NK-92 treated with Interleukin-12 subunit alpha and Interleukin-12 subunit beta, amount 100 ng/mL, for 24 hours (cell line): ENCODE data around the gene MBD3L2.
"Not testable (repeated sequence)": the region's sequence is repeated elsewhere in the genome, so short reads cannot be mapped to it uniquely, and the experiment has no call there.

ENCODE experiments used
- DNase-seq: peaks from one replicate; lab custom pipeline; 2025; lab: John Stamatoyannopoulos, UW

Gene MBD3L2

DNA sequence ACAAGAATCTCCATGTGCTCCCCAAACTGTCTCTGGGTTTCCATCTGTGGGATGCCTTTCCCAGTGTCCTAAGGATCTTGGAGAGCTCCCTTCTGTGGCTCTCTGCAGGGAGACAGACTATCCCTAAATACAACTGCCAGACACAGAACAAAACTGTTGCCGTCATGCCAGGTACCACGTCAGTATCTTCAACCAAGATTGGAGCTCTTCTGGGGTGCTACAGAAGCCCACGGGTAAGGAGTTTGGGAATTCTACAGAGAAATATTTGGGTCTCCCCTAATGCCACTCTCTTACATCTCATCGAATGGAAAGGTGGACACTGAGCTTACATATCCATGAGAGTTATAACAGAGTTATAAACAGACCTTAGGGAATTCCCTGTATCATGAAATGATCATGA lies 14.2 kb downstream of the MBD3L2 start:
- DNase-seq: no peak

DNA sequence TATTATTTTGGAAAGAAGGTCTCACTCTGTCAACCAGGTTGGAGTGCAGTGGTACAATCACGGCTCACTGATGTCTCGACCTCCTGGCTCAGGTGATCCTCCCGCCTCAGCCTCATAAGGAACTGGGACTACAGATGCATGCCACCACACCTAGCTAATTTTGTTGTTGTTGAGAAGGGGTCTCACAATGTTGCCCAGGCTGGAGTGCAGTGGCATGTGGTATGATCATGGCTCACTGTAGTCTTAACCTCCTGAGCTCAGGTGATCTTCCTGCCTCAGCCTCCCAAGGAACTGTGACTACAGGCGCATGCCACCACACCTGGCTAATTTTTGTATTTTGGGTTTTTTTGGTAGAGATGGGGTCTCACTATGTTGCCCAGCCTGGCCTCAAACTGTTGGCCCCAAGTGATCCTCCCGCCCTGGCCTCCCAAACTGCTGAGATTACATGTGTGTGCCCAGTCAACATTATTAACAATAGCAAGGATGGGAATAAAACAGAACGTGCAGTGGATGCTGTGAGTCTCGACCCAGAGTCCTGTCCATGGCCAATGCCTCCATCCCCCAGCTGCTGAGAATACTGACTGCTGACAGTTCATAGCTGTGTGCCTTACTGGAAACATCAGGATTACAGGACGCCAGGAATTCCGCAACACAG lies 14.8 kb downstream of the MBD3L2 start:
- no peak for DNase-seq

DNA sequence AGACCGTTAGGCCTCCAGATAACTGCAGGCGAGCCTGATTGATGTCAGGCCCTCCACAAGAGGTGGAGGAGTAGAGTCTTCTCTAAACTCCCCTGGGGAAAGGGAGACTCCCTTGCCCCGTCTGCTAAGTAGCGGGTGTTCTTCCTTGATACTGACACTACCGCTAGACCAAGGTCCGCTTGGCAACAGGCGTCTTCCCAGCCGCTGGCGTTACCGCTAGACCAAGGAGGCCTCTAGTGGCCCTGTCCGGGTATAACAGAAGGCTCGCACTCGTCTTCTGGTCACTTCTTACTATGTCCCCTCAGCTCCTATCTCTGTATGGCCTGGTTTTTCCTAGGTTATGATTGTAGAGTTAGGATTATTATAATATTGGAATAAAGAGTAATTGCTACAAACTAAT lies 18.0 kb downstream of the MBD3L2 start:
- not testable (repeated sequence) for DNase-seq

- no peak for DNase-seq
Measured at GRCh38 chr19:7067716-7068115, 18.6 kb downstream of the MBD3L2 start.

DNA sequence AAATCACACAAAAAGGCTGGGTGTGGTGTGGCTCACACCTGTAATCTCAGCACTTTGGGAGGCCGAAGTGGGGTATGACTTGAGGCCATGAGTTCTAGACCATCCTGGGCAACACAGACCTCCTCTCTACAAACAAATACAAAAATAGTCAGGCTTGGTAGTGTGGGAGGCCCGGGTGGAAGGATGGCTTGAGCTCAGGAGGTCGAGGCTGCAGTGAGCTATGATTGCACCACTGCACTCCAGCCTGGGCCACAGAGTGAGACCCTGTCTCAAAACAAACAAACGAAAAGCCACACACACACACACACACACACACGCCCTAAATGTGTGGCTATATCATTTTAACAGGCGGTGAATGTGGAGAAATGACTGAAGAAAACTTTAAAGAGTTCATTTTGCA lies 19.5 kb downstream of the MBD3L2 start:
- DNase-seq: no peak

GRCh38 chr19:7069042-7069903 lies 20.2 kb downstream of the MBD3L2 start, which contains the start of gene ZNF557:
Gene ZNF557 (plus strand): TSS chr19:7069703. CDS start chr19:7075075, 5,372 bp downstream.
- peak; percentile 99 for DNase-seq

DNA sequence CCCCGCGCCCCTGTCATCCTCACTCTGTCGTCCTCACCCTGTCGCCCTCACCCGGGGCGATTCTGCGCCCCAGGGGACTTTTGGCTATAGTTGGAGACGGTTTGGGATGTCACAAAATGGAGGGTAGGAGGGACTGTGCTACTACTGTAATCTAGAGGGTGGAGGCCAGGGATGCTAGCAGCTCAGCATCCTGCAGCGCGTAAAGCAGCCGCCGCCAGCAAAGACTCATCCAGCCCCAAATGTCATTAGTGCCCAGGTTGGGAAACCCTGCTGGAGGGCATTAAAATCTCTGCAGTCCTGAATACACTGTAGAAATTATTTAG lies 20.7 kb downstream of the MBD3L2 start:
- DNase-seq: no peak

DNA sequence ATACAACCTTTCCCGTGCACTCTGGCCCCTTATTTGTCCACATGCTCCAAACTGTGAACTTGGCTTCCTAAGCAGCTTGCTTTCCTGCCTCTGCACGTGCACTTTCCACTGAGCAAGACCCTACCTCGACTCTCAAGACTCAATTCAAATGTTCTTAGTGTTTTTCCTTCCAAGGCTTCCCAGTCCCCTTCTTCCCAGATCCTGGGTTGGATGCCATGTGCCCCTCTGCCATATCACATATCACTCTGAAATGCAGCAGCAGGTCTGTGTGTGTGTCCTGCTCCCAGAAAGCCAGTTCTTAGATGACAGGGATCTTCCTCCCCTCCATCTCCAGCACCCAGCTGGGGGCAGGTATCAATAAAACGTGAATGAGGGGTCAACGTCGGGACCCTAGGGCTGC lies 23.4 kb downstream of the MBD3L2 start:
- DNase-seq: no peak

DNA sequence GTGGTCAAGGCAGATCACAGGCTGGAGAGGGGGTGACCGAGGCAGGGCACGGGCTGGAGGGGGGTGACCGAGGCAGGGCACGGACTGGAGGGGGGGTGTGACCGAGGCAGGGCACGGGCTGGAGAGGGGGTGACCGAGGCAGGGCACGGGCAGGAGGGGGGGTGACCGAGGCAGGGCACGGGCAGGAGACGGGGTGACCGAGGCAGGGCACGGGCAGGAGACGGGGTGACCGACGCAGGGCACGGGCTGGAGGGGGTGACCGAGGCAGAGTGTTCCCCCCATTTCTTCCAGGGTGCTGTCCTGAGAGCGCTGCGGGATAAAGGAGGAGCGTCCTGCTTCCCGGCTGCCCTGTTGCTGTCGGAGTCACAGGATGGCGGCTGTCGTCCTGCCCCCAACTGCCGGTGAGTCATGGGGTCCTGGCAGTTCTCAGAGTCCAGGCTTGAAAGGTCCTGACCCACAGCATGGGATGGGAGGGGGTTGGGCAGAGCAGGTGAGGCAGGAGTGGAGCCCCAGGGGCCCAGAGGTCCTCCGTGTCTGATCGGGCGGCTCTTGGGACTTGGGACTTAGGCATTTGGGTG lies 25.7 kb downstream of the MBD3L2 start:
- no peak for DNase-seq

GRCh38 chr19:7076151-7076550 lies 27.0 kb downstream of the MBD3L2 start:
- no peak for DNase-seq

GRCh38 chr19:7078008-7078407 lies 28.9 kb downstream of the MBD3L2 start:
- no peak for DNase-seq

GRCh38 chr19:7083076-7083956 lies 34.2 kb downstream of the MBD3L2 start:
- no peak for DNase-seq

- no peak for DNase-seq
Measured at GRCh38 chr19:7088999-7089398, 39.9 kb downstream of the MBD3L2 start.

- no peak for DNase-seq
Measured at GRCh38 chr19:7098096-7098495, 49.0 kb downstream of the MBD3L2 start.

GRCh38 chr19:7098701-7099596 lies 49.8 kb downstream of the MBD3L2 start:
- peak; percentile 85 for DNase-seq

DNA sequence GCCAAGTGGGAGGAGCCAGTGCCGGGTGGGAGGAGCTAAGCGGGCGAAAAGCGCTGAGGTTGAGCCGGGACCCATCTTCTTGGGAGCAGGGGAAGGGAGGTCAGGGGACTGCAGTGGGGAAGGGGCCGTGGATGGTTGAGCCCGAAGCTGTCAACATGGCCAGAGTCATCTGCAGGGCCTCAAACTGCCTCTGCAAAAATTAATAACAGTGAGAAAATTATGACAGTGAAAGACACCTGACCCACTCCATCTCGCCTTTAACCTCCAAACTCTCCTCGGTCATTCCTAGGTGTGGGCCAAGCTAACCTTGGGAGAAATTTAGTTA lies 50.4 kb downstream of the MBD3L2 start:
- DNase-seq: no peak
